ENCODE data around the gene PTPN6.
"Not testable (repeated sequence)": the region's sequence is repeated elsewhere in the genome, so short reads cannot be mapped to it uniquely, and the experiment has no call there.

Gene PTPN6

DNA sequence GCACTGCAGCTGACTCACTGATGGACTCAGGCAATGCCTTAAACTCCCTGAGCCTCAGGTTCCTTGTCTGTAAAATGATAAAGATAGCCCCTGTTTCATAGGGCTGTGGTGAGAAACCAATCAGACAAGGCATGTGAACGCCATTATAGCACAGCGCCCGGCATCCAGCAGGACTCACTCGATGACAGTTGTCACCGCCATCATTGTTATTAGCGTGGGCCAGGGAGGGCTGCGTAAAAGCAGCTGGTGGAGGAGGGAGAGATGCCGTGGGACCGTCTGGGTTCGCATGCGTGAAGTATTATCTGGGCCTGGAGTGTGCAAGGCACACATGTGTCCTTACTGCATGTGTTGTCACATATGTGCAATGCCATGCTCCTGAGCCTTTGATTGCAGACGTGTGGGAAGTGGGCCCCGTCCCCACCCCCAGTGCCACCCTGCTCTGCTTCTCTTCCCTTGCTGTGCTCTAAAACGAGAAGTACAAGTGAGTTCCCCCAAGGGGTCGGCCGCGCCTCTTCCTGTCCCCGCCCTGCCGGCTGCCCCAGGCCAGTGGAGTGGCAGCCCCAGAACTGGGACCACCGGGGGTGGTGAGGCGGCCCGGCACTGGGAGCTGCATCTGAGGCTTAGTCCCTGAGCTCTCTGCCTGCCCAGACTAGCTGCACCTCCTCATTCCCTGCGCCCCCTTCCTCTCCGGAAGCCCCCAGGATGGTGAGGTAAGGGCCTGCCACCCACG is at the start of gene PTPN6:
PTPN6 (plus strand) TSS at position 546 of the 730 bp plus-strand sequence; CDS start at position 703, 157 bp downstream.
- no peak for FAIRE-seq

DNA sequence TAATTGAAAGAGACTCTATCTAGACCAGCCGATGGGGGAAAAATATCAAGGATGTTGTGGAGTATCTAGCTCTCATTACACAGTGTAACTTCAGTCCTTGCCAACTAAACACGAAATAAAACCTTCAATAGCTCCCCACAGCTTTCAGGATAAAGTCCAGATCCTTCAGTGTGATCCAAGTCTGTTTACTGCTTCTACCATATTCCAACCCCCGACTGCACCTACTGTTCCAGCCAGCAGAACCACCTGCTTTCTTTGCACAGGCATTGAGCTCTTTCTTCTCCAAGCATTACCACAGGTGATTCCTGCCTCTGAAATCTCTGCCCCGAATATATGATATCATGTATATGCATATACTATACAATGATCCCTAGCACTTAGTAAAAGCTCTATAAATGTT is 48.7 kb upstream of the PTPN6 start:
- no peak for FAIRE-seq

GRCh38 chr12:6903722-6904121 is 47.4 kb upstream of the PTPN6 start:
- no peak for FAIRE-seq

DNA sequence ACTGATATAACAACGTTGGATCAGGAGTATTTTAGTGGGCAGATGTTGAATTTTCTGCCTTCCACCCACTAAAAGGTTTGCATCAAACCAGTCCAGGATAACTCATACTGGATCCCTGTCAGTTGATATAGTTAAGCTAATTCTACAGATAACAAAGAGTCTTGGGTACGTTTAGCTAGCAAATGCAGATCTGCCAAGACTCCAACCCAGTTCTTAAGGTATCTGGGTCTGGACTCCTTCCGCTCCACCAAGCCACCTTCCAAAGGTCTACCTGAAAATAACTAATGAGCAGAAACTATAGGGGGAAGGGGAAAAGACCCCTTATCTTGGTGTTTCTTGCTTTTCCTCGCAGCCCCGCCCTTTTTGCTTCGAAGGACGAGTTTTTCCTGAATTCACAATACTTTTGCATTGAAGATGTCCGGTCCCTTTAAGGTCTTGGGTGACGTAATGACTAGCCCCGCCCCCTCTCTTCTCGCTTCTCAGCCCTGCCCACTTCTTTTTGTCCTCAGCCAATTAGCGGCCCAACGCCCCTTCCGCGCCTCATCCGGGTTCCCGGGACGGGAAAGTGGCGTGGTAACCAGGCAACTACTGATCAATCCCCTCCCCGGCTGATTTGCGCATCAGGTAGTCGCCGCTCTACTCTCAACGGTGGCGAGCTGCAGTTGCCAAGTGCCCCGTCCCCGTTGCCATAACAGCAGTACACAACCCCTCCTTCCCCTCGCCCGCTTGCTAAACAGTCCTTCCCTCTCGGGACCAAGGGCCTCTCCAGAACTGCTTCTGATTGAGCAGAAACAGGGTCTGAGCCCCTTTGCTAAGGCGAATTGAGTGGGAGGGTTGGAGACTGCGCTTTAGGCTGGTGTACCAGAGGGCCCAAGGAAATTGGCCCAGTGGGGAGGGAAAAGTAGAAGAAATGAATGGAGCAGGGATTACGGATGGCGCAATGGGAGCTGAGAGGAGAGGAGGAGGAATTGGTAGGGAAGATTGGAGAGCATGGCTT is 46.6 kb upstream of the PTPN6 start, which contains the start of gene LRRC23:
LRRC23 (plus strand) TSS at position 543 of the 997 bp plus-strand sequence. CDS start 812 bp downstream, outside the sequence.
- peak; percentile 95 for FAIRE-seq

GRCh38 chr12:6905414-6906040 is 45.6 kb upstream of the PTPN6 start:
- no peak for FAIRE-seq

DNA sequence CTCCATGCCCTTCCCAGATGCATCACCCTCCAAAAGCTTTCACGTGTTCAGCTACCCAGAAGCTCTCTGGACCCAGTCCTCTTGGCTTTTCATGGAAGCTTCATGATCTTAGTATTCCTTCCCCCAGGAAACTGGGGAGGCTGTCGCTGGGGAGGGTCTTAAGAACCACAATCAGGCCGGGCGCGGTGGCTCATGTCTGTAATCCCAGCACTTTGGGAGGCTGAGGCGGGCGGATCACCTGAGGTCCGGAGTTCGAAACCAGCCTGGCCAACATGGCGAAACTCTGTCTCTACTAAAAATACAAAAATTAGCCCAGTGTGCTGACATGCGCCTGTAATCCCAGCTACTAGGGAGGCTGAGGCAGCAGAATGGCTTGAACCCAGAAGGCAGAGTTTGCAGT is 43.0 kb upstream of the PTPN6 start:
- FAIRE-seq, result not testable (repeated sequence)

- FAIRE-seq, result no peak
These were observed 41.6 kb upstream of the PTPN6 start for GRCh38 chr12:6909421-6910145.

DNA sequence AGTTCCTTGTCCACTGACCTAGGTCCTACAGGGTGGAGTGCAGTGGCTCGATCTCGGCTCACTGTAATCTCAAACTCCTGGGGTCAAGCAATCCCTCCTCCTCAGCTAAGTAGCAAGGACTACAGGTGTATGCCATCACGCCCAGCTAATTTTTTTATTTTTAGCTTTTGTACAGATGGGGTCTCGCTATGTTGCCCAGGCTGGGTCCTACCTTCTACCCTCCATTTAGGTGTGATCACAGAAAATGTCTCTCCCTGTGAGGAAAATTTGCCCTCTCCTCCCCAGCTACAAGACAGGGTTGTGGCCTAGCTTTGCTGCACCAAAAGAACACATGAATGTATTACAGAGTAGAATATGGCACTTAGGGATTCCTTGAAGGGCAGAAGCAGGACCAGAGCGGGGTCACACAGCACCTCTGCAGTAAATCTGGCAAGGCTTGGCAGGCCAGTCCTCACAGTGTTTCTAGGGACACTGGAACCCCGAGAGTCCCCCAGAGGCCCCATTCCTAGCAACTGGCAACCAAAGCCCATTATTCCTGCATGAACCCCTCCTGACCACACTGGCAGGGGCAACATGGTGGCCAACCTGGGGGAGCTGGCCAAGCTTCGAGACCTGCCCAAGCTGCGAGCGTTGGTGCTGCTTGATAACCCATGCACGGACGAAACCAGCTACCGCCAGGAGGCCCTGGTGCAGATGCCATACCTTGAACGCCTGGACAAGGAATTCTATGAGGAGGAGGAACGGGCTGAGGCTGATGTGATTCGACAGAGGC is 38.8 kb upstream of the PTPN6 start:
- no peak for FAIRE-seq

- no peak for FAIRE-seq
These were observed 36.8 kb upstream of the PTPN6 start, which contains the start of gene ENO2 for GRCh38 chr12:6914246-6914946. Gene ENO2 (plus strand): TSS chr12:6914580. CDS start chr12:6915833, 1,253 bp downstream.

DNA sequence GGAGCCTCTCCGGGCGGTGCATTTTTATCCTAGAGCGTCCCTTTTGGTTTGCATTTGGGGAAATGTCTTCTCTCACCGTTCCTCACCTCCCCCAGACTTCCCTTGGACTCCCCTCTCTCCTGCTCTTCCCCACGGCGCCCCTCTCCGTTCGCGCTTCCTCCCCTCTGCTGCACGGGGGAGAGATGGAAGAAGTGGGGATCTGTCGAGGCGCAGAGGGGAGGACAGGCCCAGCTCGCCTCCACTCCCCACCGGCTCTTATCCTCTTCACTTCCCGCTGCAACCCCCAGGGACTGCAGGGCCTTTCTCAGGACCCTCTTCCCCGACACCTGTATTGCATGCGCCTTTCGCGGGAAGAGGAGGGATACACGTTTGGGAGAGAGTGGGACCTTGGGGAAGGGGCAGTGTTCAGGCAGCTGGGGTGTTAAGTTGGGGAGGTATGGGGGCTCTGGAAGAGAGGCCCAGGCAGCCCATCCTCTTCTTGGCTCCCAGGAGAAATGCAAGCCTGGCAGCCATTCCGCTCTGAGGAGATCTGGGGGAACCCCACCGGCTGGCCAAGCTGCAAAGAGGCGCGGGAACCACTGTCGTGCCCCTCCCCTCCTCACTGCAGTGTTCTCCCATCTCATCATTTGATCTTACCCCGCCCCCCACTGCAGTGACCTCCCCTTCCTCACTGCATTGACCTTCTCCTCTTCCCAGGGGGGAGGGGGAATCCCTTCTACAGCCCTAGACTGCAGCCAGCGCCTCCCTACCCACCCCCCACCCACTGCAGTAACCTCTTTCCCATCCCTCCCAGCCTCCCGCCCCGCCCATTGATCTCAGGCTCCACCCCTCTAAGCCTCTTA is 36.0 kb upstream of the PTPN6 start:
- no peak for FAIRE-seq

DNA sequence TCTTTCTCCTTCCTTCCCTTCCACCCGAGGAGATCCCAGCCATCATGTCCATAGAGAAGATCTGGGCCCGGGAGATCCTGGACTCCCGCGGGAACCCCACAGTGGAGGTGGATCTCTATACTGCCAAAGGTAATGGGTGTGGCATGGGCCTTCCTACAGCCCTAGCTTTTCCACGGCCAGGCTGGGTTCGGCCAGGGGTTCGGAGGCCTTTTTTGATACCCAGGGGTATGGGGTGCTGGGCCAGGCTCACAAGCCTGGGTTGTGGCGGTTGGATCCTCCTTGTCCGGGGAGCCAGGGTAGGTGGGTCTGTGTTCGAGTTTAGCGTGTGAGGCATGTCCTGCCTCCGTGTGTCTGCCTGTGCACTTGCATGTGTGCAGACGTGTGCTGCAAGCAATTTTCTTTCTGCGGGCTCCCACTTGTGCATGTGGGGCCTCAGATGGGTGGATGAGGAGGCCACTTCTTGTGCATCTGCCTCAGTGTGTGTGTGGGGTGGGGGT is 35.3 kb upstream of the PTPN6 start:
- no peak for FAIRE-seq

DNA sequence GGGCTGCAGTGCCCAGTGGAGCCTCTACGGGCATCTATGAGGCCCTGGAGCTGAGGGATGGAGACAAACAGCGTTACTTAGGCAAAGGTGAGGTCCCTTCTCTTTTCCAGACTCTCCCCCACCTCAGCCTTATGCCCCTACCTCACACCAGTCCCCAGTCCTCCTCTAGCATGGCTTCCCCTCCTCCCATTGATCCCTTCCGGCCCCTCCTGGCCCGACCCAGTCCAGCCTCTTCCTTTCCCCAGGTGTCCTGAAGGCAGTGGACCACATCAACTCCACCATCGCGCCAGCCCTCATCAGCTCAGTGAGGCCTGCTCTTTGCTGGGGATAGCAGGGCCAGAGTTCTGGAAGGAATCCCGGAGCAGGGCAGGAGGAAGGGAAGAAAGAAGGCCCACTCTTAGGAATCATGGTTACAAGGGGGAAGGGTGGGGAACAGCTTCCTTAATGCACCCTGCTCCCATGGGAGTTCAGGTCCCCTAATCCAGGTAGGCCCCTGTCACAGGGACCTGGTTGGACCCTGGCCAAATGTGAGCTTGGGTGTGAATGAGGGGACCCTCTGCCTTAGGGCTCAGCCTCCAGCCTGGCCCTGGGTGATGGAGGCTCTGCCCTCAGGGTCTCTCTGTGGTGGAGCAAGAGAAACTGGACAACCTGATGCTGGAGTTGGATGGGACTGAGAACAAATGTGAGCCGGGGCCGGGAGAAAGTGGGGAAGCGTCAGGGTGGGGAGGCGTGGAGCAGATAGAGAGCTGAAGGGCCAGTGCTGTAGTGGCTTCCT is 34.5 kb upstream of the PTPN6 start:
- FAIRE-seq, result no peak

GRCh38 chr12:6917491-6918231 is 33.5 kb upstream of the PTPN6 start:
- no peak for FAIRE-seq

- FAIRE-seq, result no peak
These were observed 31.6 kb upstream of the PTPN6 start for GRCh38 chr12:6919588-6919987.

- no peak for FAIRE-seq
These were observed 29.6 kb upstream of the PTPN6 start for GRCh38 chr12:6921539-6921938.

DNA sequence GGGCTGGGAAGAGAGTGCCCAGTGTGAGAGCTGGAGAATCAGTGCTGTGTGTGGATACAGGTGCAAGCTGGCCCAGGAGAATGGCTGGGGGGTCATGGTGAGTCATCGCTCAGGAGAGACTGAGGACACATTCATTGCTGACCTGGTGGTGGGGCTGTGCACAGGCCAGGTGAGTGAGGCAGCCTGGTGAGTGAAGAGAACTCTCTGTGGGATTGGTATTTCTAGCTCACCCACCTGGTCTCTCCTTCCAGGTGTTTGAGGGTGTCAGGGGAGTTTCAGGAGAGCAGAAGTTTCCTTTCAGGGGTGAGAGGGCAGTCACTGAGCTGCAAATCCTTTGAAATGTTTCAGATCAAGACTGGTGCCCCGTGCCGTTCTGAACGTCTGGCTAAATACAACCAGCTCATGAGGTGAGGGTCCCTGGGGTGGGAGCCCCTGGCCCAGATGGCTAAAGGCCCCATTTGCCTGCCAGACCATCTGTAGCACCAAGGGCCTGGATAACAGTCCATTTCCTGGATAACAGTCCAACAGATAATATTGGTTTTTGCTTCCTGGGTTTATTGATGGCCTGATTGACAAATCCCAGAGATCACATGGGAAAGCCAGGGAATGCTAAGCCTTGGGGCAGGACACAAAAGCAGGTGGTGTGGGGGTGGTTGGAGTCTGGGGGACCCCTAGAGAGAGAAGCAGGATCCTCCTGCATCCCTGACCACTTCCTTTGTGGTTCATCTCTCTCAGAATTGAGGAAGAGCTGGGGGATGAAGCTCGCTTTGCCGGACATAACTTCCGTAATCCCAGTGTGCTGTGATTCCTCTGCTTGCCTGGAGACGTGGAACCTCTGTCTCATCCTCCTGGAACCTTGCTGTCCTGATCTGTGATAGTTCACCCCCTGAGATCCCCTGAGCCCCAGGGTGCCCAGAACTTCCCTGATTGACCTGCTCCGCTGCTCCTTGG is 28.9 kb upstream of the PTPN6 start:
- no peak for FAIRE-seq

All from TTC549 (cell line).